T-helper 2 cell treated with Interferon-gamma antibody and Interleukin-4, amounts not matched to agents 100 ng/mL and 5 ng/mL, for 36 hours (primary cell): ENCODE measurements around the gene FREY1. TPM values are rescaled to one million over a fixed set of nuclear protein-coding genes. Genes with fewer than 3 reads are reported as not detected.

ENCODE experiments used
- intact Hi-C: fragments of 100-400 bp; cut with micrococcal nuclease; formaldehyde crosslinking; loops from one replicate; pipeline ENCODE4 v1.15.1; 2023
- total RNA-seq: library from RNA; stranded (reverse); gene quantifications from 2 replicates; pipeline ENCODE4 v1.2.3, GENCODE V29; 2022

The FREY1 gene, protein sequence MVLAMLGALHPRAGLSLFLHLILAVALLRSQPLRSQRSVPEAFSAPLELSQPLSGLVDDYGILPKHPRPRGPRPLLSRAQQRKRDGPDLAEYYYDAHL
- total RNA-seq, result 2.4 and 4.4 TPM in 2 replicates

DNA sequence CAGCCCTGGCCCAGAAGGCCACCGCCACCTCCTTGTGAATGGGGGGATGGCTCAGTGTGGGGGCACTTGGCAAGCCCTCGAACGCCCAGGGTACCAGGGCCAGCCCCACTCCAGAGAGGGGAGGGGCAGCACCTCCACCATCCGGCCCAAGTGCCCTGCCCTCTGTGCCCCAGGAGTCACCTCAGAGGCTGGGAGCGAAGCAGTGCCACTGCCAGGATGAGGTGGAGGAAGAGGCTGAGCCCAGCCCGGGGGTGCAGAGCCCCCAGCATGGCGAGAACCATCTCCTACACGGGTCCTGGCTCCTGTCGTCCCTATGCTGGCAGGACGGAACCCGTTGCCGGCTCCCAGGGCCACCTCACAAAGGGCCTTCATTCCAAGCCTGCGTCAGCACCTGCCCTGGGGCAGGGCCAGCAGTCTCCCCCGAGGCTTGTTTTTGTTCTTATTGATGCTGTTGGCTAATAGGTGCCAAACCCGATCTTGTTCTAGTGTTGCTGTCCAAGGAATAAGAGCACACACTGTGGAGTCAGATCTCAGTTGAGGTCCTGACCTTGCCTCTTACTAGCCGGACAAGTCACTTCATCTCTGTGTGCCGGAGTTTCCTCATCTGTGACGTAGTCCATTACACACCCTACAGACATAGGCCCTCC lies at the start of gene FREY1:
TSS of gene FREY1 (minus strand) at position 307 of the 647 bp plus-strand sequence. CDS start at position 281, 26 bp downstream.
- intact Hi-C loops, result no loop called here

DNA sequence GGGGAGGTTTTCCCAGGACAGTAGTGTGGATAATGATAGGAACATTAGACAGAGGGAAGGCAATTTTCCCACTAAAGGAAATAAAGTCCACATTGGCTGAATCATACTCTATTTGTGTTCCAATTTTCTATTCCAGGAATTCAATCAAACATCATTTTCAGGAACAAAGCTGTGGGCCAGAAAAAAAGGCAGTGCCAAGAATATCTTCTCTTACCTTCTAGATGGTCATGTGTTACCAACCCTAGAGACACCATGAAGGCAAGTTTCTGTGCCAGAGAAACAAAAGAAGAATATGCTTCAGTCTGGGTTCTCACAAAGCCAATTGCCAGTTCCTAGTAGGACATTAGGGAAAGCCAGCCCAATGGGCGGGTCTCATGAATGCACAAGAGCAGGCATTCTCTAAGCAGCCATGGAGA lies 42.9 kb upstream of the FREY1 start:
- intact Hi-C loops, result no loop called here

DNA sequence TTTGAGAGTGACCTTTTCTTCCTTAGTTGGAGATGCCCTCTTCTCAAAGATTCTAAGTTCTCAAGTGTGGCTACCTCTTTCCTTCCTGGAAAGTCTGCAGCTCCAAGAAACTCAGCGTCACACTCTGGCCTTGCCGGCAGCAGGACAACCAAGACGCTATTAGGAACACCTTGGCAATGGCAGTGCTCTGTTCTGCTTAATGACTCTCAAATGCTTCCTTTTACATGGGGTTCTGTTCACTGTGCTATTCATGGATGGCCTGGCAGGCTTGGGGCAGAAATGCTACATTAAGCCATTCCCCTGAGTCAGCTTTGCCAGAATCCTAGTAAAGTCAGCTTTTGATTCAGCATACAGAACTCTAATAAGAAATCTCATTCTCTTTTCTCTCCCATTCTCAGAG lies 41.3 kb upstream of the FREY1 start:
- intact Hi-C loops, result no loop called here

GRCh38 chr11:45947885-45948284 lies 40.8 kb upstream of the FREY1 start:
- intact Hi-C loops, result no loop called here

DNA sequence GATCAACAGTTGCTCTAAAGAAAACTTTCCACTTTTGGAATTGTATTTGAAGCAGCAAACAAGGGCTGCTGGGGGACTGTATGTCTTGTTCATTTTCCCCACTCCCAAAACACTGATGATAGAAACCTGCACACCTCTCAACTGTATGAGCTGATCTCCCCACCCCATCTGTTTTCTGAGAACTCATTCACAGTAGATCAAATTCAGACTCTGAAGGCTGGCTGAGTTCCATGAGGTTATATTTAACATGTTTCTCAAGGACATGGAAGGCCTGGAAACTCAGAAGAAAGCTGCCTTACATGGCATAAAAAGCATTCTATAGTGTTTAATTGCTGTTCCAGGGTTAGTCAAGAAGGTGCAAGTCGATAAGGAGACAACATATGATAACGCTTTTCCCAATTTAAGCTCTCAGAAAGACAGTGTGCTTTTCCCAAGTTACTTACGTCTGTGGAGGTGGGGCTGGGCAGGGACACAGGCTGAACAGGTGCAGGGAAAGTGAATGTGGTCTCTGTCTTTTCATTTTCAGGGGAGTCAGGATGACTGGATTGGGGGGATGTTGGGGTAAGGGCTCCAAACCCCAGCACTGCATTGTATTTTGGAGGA lies 38.4 kb upstream of the FREY1 start:
- intact Hi-C loops, result no loop called here

DNA sequence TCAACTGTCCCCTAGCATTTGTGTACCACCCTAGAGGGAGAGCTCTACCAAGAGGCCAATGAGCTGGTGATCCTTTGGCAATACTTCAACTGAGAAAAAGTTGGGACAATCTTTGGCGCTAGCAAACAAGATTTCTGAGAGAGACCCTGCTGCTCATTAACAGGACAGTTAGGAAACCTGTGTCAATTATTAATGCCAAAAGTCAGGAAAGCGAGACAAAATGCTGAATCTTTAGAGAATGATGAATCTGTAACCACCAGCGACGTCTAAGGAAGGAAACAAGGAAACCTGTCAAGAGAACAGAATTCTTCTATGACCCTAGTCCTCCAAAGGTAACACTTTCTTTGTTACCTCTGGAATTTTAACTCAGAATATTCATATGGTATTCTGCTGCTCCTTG lies 35.3 kb upstream of the FREY1 start:
- intact Hi-C loops, result no loop called here

GRCh38 chr11:45941285-45941684 lies 34.2 kb upstream of the FREY1 start:
- intact Hi-C loops, result no loop called here

DNA sequence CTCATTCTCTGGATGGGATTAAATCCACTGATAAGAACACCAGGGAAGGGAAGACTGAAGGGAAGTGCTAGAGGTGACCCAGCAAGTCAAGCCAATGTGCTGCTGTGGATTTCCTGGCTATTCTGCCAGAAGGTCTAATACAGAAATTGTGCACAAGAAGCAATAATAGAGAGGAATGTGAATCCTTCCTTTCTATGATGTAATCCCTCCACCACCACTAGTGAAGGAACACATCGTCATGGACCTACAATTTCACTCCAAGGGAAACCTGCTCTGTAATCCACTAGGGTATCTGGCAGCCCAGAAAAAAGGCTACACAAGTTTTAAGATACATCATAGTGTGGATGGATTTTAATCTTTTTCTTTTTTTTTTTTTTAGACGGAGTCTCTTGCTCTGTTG lies 32.8 kb upstream of the FREY1 start:
- intact Hi-C loops, result no loop called here

- intact Hi-C loops, result no loop called here
These were observed 30.8 kb upstream of the FREY1 start for GRCh38 chr11:45937916-45938315.

GRCh38 chr11:45936511-45937054 lies 29.5 kb upstream of the FREY1 start:
- intact Hi-C loops, result no loop called here

DNA sequence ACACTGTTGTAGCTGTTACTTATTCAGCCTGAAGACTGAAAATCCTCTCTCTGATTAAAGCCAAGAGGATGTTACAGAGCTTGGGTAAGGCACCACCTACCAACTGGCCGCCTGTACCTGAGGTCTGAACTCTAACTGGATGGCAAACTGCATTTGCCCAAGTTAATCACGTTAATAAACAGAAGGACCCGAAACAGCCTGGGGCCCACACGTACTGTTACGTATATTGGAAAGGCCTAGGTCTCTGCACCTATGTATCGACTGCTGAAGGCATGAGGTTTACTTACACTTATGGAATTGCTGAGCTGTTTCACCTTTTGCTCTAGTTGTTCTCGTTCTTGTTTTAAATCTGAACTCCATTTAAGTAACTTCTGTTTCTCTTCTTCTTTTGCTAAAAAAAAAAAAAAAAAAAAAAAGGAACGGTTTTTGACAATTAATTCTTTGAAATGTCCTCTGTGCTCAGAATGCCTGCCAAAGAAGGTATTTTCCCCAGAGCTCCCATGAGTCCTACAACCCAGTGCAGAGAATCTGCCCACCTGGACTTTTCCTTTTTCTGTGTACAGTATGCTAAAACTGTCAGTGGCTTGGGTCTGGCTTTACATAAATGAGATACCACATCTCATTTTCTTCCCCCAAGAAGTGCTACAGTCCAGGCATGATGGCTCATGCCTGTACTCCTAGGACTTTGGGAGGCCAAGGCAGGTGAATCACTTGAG lies 28.4 kb upstream of the FREY1 start:
- intact Hi-C loops, result no loop called here

DNA sequence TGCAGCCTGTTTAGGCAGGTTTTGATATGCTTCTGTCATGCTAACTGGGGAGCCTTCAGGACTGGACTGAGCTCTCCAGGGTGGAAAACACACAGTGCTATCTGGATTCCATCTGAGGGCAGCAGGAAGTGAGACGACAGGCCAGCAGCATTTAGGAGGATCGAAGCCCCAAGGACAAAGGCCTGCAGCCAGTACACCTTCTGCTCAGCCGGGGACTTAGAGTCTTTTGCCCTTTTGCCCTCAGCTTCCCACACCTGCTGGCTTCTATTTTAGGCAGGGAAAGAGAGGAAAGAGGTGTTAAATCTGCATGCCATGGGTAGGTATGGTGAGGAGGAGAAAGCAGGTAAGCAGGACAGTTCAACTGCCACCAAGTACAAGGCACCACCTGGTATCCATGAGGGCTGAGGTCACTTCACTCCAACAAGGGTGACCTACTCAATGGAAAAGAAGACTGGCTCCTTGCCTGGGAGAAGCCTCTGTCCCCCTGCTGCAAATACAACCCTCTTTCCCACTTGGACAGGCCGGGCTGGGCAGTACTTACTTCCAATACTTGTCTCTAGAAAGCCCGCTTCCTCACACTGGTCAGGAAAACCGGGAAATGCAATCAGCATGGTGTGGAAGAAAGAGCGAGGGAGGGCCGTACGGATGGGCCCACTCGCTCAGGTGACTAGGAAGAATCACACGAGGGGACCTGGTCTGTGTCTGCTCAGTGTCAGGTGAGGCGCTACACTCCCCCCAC lies 27.7 kb upstream of the FREY1 start:
- intact Hi-C loops, result no loop called here

- intact Hi-C loops, result no loop called here
These were observed 26.9 kb upstream of the FREY1 start for GRCh38 chr11:45933846-45934579.

GRCh38 chr11:45933131-45933831 lies 26.2 kb upstream of the FREY1 start:
- intact Hi-C loops, result no loop called here

GRCh38 chr11:45932217-45932616 lies 25.1 kb upstream of the FREY1 start:
- intact Hi-C loops, result no loop called here

DNA sequence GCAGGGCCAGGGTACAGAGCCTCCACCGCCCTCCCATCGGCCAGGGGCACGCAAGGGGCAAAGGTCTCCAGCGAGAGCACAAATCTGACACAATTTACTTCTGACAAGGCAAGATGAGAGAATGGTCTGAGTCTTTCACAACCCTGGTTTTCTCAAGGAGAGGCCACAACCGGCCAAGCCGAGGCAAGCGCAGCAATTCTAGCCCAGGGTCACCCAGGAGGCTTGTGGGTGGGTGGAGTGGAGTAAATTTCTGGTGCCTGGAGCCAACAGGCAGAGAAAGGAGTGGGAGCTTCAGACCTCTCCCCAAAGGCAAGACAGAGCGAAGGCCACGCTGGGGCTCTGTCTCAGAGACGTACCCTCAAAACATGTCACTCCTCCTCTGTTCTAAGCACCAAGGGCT lies 24.7 kb upstream of the FREY1 start:
- intact Hi-C loops, result no loop called here

DNA sequence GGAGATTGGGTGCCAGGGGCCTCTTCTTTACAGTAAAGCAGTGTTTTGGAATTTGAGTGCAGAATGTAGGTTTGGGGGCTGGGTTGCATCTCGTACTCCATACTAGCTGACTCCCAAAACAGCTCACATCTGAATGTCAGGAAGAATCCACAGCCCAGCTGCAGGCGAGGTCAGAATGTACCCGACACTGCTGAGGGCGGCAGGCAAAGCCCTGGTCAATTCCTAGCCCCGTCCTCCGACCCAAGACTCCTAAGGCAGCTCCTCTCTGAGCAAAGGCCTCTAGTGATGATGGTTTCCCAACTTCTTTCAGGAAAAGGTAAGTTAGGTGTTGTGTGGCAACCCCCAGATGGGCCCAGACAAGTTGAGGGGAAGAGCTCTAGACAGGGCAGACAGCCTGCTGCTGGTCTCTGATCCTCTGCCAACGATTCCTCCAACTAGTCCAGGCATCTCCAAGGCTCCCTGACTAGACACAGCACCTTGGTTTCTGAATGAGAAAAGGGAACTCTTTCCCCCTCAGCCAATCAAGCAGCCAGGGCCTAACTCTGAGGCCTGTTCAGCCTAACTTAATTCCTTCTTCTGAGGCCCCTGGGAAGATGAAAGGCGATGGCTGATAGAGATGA lies 24.0 kb upstream of the FREY1 start:
- intact Hi-C loops, result no loop called here

GRCh38 chr11:45930031-45930794 lies 23.1 kb upstream of the FREY1 start:
- intact Hi-C loops, result no loop called here

GRCh38 chr11:45929486-45930030 lies 22.5 kb upstream of the FREY1 start:
- intact Hi-C loops, result no loop called here
